ENCODE measurements around the gene FPR2. TPM values are rescaled to one million over a fixed set of nuclear protein-coding genes. Genes with fewer than 3 reads are reported as not detected.

FPR2 gene
- total and polyA plus RNA-seq, 9 of the 15 experiments (the other 6 are each of a cell fraction or from before 2014, with no cell fraction given), result 0.03 to 0.15 (median 0.07) TPM; not detected in 6

GRCh38 chr19:51799034-51799773 is 38.2 kb downstream of the FPR2 start (continued):
- TF ChIP-seq ZNF165 (CRISPR knock-in tag; IDR thresholded peaks at IDR 0.05; ENCODE audit: borderline replicate concordance) (no peak), ARID1B (IDR thresholded peaks at IDR 0.05) (peak; percentile 68), NFYB (IDR thresholded peaks at IDR 0.05; ENCODE audit: extremely low read depth, insufficient read length) (no peak), ZNF143 (CRISPR knock-in tag; IDR thresholded peaks at IDR 0.05) (no peak), ELF4 (CRISPR knock-in tag; IDR thresholded peaks at IDR 0.05) (peak; percentile 16; the same call in 1 of the 2 replicates), HMG20A (CRISPR knock-in tag; conservative IDR thresholded peaks at IDR 0.05) (no peak), ZNF584 (CRISPR knock-in tag; IDR thresholded peaks at IDR 0.05; ENCODE audit: low read depth) (no peak), KAT8 (IDR thresholded peaks at IDR 0.05; ENCODE audit: low read depth) (no peak), HSF4 (CRISPR knock-in tag; IDR thresholded peaks at IDR 0.05; ENCODE audit: borderline replicate concordance) (peak; percentile 9; the same call in 1 of the 2 replicates), FOXK1 (CRISPR knock-in tag; IDR thresholded peaks at IDR 0.05; ENCODE audit: borderline replicate concordance) (no peak), ZBED1 (IDR thresholded peaks at IDR 0.05) (no peak), NBN (IDR thresholded peaks at IDR 0.05; ENCODE audit: low read depth) (no peak), E2F6 (IDR thresholded peaks at IDR 0.05; ENCODE audit: borderline replicate concordance in 1 of 2, extremely low read depth in 1 of 2, insufficient read depth in 1 of 2, insufficient read length in 1 of 2, low read depth in 1 of 2, low read length in 1 of 2, poor library complexity in 1 of 2, severe bottlenecking in 1 of 2) (peak in 1 of 2 experiments; percentile 36), ZNF184 (CRISPR knock-in tag; IDR thresholded peaks at IDR 0.05) (no peak), MTA3 (IDR thresholded peaks at IDR 0.05; ENCODE audit: borderline replicate concordance) (no peak), TAF15 (IDR thresholded peaks at IDR 0.05; ENCODE audit: low read depth, low read length) (no peak), TCF15 (CRISPR knock-in tag; IDR thresholded peaks at IDR 0.05) (no peak), E2F5 (CRISPR knock-in tag; IDR thresholded peaks at IDR 0.05) (no peak), ZNF274 (IDR thresholded peaks at IDR 0.05; ENCODE audit: borderline replicate concordance, low read depth, low read length) (no peak), CREB1 (IDR thresholded peaks at IDR 0.05) (no peak), CREB1 (CRISPR knock-in tag; IDR thresholded peaks at IDR 0.05) (no peak), ZNF124 (CRISPR knock-in tag; IDR thresholded peaks at IDR 0.05) (no peak), MYC (IDR thresholded peaks at IDR 0.05; ENCODE audit: low read depth, low read length) (no peak), MYC (CRISPR knock-in tag; IDR thresholded peaks at IDR 0.05; ENCODE audit: borderline replicate concordance, low read depth) (no peak), PKNOX1 (IDR thresholded peaks at IDR 0.05) (no peak), ZSCAN29 (IDR thresholded peaks at IDR 0.05) (no peak)

Data from K562 (cell line).